Measurements from ENCODE around the gene ZSCAN22. TPM values are rescaled to one million over a fixed set of nuclear protein-coding genes. Genes with fewer than 3 reads are reported as not detected.

Gene ZSCAN22
- polyA plus RNA-seq, 1 experiment, result 2.6 TPM

DNA sequence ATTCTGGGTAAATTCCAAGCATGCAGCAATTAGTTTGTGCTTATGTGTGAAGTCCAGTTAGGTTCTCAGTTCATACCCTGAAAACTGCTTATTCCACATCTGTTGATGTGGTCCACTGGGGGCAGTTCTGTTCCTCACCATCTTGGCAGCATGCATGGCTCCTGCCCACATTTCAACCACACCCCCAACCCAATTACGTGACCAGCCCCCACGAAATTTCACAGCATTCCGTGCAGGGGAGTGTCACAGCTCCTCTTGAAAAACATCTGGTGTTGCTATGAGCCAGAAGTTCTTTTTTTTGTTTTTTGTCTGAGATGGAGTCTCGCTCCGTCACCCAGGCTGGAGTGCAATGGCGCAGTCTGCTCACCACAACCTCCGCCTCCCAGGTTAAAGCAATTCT, 30.7 kb upstream of the ZSCAN22 start:
- H3K4me3 ChIP-seq (ENCODE audit: low read depth, low read length), result no peak overlapping the region
- H3K27ac ChIP-seq (ENCODE audit: low read depth, low read length), result no peak overlapping the region
- DNase-seq (ENCODE audit: low read depth, low spot score), result no peak
- ChIA-PET CTCF (interaction anchor here (0.6 kb wide), 1 partner anchor 930 kb away, joined by 4 read pairs; no protein-coding TSS in a partner anchor), POLR2A (no interaction called here)
- TF ChIP-seq, protein P1, sequence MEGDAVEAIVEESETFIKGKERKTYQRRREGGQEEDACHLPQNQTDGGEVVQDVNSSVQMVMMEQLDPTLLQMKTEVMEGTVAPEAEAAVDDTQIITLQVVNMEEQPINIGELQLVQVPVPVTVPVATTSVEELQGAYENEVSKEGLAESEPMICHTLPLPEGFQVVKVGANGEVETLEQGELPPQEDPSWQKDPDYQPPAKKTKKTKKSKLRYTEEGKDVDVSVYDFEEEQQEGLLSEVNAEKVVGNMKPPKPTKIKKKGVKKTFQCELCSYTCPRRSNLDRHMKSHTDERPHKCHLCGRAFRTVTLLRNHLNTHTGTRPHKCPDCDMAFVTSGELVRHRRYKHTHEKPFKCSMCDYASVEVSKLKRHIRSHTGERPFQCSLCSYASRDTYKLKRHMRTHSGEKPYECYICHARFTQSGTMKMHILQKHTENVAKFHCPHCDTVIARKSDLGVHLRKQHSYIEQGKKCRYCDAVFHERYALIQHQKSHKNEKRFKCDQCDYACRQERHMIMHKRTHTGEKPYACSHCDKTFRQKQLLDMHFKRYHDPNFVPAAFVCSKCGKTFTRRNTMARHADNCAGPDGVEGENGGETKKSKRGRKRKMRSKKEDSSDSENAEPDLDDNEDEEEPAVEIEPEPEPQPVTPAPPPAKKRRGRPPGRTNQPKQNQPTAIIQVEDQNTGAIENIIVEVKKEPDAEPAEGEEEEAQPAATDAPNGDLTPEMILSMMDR (IDR thresholded peaks at IDR 0.05; ENCODE audit: low read depth, low read length), result no peak
- H3K9me3 ChIP-seq (ENCODE audit: control insufficient read depth, insufficient read depth, low read length), result peaks cover 83% of the 10 kb centered on the region
- no peaks in the 10 kb centered on the region for H3K27me3 ChIP-seq (ENCODE audit: control insufficient read depth, insufficient read depth, low read length)

DNA sequence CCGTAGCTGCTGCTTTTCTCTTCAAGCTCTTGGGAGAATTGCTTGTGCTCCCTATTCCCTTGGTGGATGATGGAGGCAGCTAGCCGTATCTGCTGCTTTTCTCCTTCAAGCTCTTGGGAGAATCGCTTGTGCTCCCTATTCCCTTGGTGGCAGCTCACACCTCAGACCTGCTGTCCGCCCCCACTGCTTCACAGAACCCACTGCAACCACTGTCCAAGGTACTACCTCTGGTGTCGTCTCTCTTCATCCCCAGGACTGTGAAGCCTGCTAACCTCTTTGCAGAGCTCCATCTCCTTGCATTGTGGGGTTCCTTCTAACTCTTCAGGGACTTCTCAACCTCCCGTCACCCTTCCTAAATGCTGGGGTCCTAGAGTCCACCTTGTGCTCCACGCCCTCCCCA, 26.2 kb upstream of the ZSCAN22 start:
- CTCF ChIA-PET, result no interaction called here
- H3K27me3 ChIP-seq (ENCODE audit: control insufficient read depth, insufficient read depth, low read length), result no peaks in the 10 kb centered on the region
- POLR2A ChIA-PET, result interaction anchor here (0.9 kb wide), 1 partner anchor 22 kb away, joined by 3 read pairs; the partner anchor contains the start of gene ZNF8
- TF ChIP-seq, protein P1 (IDR thresholded peaks at IDR 0.05; ENCODE audit: low read depth, low read length), result no peak
- H3K27ac ChIP-seq (ENCODE audit: low read depth, low read length), result no peak overlapping the region
- peaks cover 46% of the 10 kb centered on the region for H3K9me3 ChIP-seq (ENCODE audit: control insufficient read depth, insufficient read depth, low read length)
- DNase-seq (ENCODE audit: low read depth, low spot score), result no peak
- no peak overlapping the region for H3K4me3 ChIP-seq (ENCODE audit: low read depth, low read length)

DNA sequence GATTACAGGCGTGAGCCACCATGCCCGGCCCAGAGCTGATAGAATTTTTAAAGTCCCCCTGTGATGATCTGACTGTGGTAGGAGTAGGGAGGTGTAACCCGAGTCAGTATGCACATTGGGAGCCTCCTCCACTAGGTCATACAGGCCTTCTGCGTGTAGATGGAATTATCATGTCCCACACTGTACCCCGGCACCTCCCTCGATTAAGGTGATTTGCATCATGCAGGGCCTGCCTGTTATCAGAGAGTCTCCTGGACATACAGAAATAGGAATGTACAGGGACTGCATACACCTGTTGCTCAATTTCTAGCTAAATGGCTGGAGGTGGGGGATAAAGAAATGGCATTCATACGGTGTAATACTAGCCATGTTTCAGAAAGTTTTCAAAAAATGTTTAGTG, 22.5 kb upstream of the ZSCAN22 start:
- H3K27ac ChIP-seq (ENCODE audit: low read depth, low read length), result no peak overlapping the region
- H3K9me3 ChIP-seq (ENCODE audit: control insufficient read depth, insufficient read depth, low read length), result peaks cover 13% of the 10 kb centered on the region
- CTCF ChIA-PET, result interaction anchor here (0.5 kb wide), 1 partner anchor 149 kb away, joined by 3 read pairs; no protein-coding TSS in a partner anchor
- no peak for DNase-seq (ENCODE audit: low read depth, low spot score)
- no peaks in the 10 kb centered on the region for H3K27me3 ChIP-seq (ENCODE audit: control insufficient read depth, insufficient read depth, low read length)
- POLR2A ChIA-PET, result no interaction called here
- no peak overlapping the region for H3K4me3 ChIP-seq (ENCODE audit: low read depth, low read length)
- TF ChIP-seq, protein P1 (IDR thresholded peaks at IDR 0.05; ENCODE audit: low read depth, low read length), result no peak

- CTCF ChIA-PET, result no interaction called here
- TF ChIP-seq, protein P1 (IDR thresholded peaks at IDR 0.05; ENCODE audit: low read depth, low read length), result no peak
- H3K27me3 ChIP-seq (ENCODE audit: control insufficient read depth, insufficient read depth, low read length), result no peaks in the 10 kb centered on the region
- peaks cover 9% of the 10 kb centered on the region for H3K9me3 ChIP-seq (ENCODE audit: control insufficient read depth, insufficient read depth, low read length)
- H3K27ac ChIP-seq (ENCODE audit: low read depth, low read length), result peak overlapping the region; percentile 52
- no peak for DNase-seq (ENCODE audit: low read depth, low spot score)
- POLR2A ChIA-PET, result interaction anchor here (0.7 to 1.0 kb wide), 5 partner anchors 21 to 214 kb away, joined by 3 to 4 read pairs (median 3); partner anchors contain the start of genes ZNF497 and ZNF8
- peak overlapping the region; percentile 56 for H3K4me3 ChIP-seq (ENCODE audit: low read depth, low read length)
Measured at GRCh38 chr19:58304748-58305064, 22.1 kb upstream of the ZSCAN22 start.

DNA sequence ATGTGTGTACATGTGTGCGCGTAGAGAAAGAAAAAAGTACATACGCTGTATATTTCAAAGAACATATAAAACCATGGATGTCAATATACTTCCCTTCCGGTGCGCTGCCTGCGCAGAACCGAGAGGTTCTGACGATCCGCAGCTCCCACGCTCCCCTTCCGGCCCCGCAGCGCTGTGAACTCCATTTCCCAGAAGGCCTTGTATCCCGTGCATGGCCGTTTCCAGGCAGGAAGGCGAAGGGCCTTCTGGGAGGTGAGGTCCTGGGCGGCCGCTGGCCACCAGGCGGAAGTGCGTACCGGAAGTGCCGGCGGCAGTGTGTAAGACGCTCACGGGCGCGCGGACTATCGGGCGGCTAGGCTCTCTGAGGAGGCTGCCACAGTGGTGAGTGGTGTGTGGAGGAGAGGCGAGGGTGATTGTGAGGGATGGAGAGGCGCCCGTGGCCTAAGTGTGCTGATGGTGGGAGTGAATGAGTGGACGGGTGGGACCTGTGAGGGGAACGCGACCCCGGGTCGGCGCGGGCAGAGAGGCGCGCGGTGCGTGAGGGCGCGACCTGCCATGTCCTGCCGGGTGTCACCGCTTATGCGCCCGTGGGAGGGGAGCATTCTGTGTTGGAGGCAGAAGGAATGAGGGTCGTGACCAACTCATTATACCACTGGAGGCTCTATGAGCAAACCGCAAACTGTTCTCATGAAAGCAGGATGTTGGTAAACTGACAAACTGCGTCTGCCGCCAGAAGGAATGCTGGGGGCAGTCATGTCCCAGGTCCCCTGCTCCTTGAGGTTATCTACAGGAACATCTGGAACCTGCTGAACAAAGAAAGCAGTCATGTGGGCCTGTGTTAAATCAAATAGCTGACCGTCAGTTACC, 21.5 kb upstream of the ZSCAN22 start, which contains the start of gene ERVK3-1:
Gene ERVK3-1 (plus strand): TSS at position 313 of the 867 bp plus-strand sequence. CDS start 6,792 bp downstream, outside the sequence.
- TF ChIP-seq, protein P1 (IDR thresholded peaks at IDR 0.05; ENCODE audit: low read depth, low read length), result 0 out of 2 replicates have a peak, but pooled peaks have one; percentile 19
- ChIA-PET CTCF (no interaction called here), POLR2A (interaction anchor here (0.7 to 1.0 kb wide), 5 partner anchors 21 to 213 kb away, joined by 3 to 4 read pairs (median 3); partner anchors contain the start of genes ZNF497 and ZNF8)
- H3K27me3 ChIP-seq (ENCODE audit: control insufficient read depth, insufficient read depth, low read length), result no peaks in the 10 kb centered on the region
- H3K9me3 ChIP-seq (ENCODE audit: control insufficient read depth, insufficient read depth, low read length), result peaks cover 5% of the 10 kb centered on the region
- H3K27ac ChIP-seq (ENCODE audit: low read depth, low read length), result peak within 1 kb of the TSS; percentile 77
- peak within 1 kb of the TSS; percentile 93 for H3K4me3 ChIP-seq (ENCODE audit: low read depth, low read length)
- peak; percentile 94 for DNase-seq (ENCODE audit: low read depth, low spot score)
